ENCODE measurements around the gene PCBD2. TPM values are rescaled to one million over a fixed set of nuclear protein-coding genes. Genes with fewer than 3 reads are reported as not detected.

PCBD2 gene
- total RNA-seq, 2 donors from 2014 or later: 7.4 to 8.8 TPM

Small RNAs within 50 kb of the gene (microRNA-seq; reads per million reads assigned to microRNA genes)
- 0 reads per million in 2 donors for gene MIR4461 (ENCODE audit: borderline microRNAs expressed in 2 of 2)

Other genes with a start within 250 kb of the PCBD2 start
- 10 to 100 TPM; 26.5 to 31.6 TPM for gene CAMLG, start 166.6 kb upstream of the PCBD2 start, total RNA-seq
- gene DDX46, start 146.4 kb upstream of the PCBD2 start, total RNA-seq: 10 to 100 TPM; 38.7 to 38.9 TPM
- gene C5orf24, start 59.2 kb upstream of the PCBD2 start, total RNA-seq: 10 to 100 TPM; 53.1 to 58.7 TPM
- 100 to 1,000 TPM in 1 of 2 donors, 10 to 100 TPM in 1; 76.7 to 103 TPM for gene TXNDC15, start 30.8 kb upstream of the PCBD2 start, total RNA-seq
- under 1 TPM in 1 of 2 donors, not detected in 1; 0.43 TPM for gene CATSPER3, start 62.8 kb downstream of the PCBD2 start, total RNA-seq
- under 1 TPM; 0.81 to 0.97 TPM for gene PITX1, start 129.1 kb downstream of the PCBD2 start, total RNA-seq